Heart right ventricle (tissue), 16 donors: ENCODE measurements around the gene OLR1. TPM values are rescaled to one million over a fixed set of nuclear protein-coding genes. Genes with fewer than 3 reads are reported as not detected.

Source experiments
- ATAC-seq, 8 donors: fragments of 200-7000 bp; cut with Tn5 transposase; one replicate each; pipeline ENCODE4 v1.9.1; 2020; ENCODE audit warnings: mild to moderate bottlenecking in 8 of 8, moderate library complexity in 8 of 8, moderate number of reproducible peaks in 1 of 8
- DNase-seq, 2 donors: peaks; one replicate each; pipeline ENCODE4 v3.0.0-alpha.2; 2020
- H3K27ac ChIP-seq, 10 donors: fragments of 200-600 bp; sonication (generic) in 2 of 10; one replicate each; pipeline versions ENCODE4 v1.5.0 to v1.8.0; 2020 to 2022; ENCODE audit warnings: mild to moderate bottlenecking in 3 of 10
- H3K27me3 ChIP-seq, 7 donors: fragments of 200-600 bp; one replicate each; pipeline ENCODE4 v1.8.0; 2021 to 2022; ENCODE audit warnings: mild to moderate bottlenecking in 2 of 7
- H3K36me3 ChIP-seq, 9 donors: fragments of 200-600 bp; sonication (generic) in 1 of 9; one replicate each; pipeline versions ENCODE4 v1.5.0 to v1.8.0; 2020 to 2022; ENCODE audit warnings: mild to moderate bottlenecking in 2 of 9
- H3K4me1 ChIP-seq, 9 donors: fragments of 200-600 bp; sonication (generic) in 1 of 9; one replicate each; pipeline versions ENCODE4 v1.5.0 to v1.8.0; 2020 to 2022; ENCODE audit warnings: mild to moderate bottlenecking in 4 of 9
- H3K4me3 ChIP-seq, 10 donors: fragments of 200-600 bp; sonication (generic) in 2 of 10; one replicate each; pipeline versions ENCODE4 v1.5.0 to v1.8.0; 2020 to 2022; ENCODE audit warnings: mild to moderate bottlenecking in 7 of 10, moderate library complexity in 2 of 10
- H3K9me3 ChIP-seq, 11 donors: fragments of 200-600 bp in 10 of 11; sonication (generic) in 2 of 11; one replicate each; pipeline versions ENCODE4 v1.5.0 to v1.8.0; 2013 to 2022; ENCODE audit warnings: mild to moderate bottlenecking in 2 of 11, control low read depth in 1 of 11, moderate library complexity in 1 of 11
- CTCF ChIP-seq, 9 donors: fragments of 200-600 bp; sonication (generic) in 2 of 9; IDR thresholded peaks; one replicate each; pipeline versions ENCODE4 v1.5.0 to v1.8.0; 2021 to 2022; ENCODE audit warnings: antibody characterized with exemption in 9 of 9, mild to moderate bottlenecking in 5 of 9, moderate library complexity in 1 of 9
- WGBS, 2 donors: extraction: QIAGEN DNeasy Blood & Tissue Kit; methylation state at CpG; one replicate each; pipeline ENCODE4 v1.1.7; 2013; ENCODE audit warnings: inconsistent platforms in 1 of 2; 5-methylcytosine and 5-hydroxymethylcytosine counted together
- intact Hi-C, 10 donors: fragments of 100-400 bp; cut with DNase I; formaldehyde crosslinking; loops; one replicate each; pipeline versions ENCODE4 v1.11.1 to v1.14.2; 2022
- polyA plus RNA-seq, 2 donors: library from polyadenylated mRNA; stranded (reverse); fragments of 200-250 nt; gene quantifications; one replicate each; pipeline ENCODE4 v1.2.3, GENCODE V29; 2013
- total RNA-seq, 10 donors: library from RNA; stranded (reverse); fragmentation: NEBNext Ultra II Directional in 3 of 10; extraction: Animal tissue kit (Norgen Biotek cat#: 25700) in 3 of 10; gene quantifications; one replicate each; pipeline versions ENCODE4 v1.2.1 to v1.2.4, GENCODE V29; 2021 to 2023
- donor health status: Arrhythmogenic right ventricular cardiomyopathy.
- donor health status: ischemic (EF 13 %, LVEDD 7.1; RV severe dilation, severe dysfunction).
- donor health status: healthy with polysubstance abuse.
- donor health status: DM: no; HTN: yes; CAD: no.
- donor health status: DM: no; HTN: no; CAD: no.
- donor health status: ischemic (EF 25% LVEDD 6.9; RV normal size, moderate dysfunction).
- donor health status: ischemic (EF 25% LVEDD 5.7; RV mildly dilated, moderate dysfunction).
- donor health status: healthy.
- donor health status: DM: yes; HTN: yes; CAD: no.
- donor health status: Ischemic cardiomyopathy.
- donor health status: ischemic (EF 35%, LVEDD 5.7; RV mildly dilated, moderate dysfunction).
- donor health status: nonischemic (EF 11% LVEDD 7.7; RV severe dilation, severe dysfunction).
- donor health status: DM: yes; HTN: yes; CAD: no.
- donor health status: PGD.
- donor health status: ischemic (EF 29% LVEDD 5.4; RV normal size, mild dysfunction).
- donor health status: nonischemic (EF 23%, LVEDD 6.1; RV moderate dilation, normal function).

The OLR1 gene
- total and polyA plus RNA-seq, 12 donors: 0.07 to 2.2 (median 0.49) TPM; not detected in 2

GRCh38 chr12:10130042-10130441, 41.9 kb downstream of the OLR1 start, which contains the start of gene CLEC7A:
Gene CLEC7A (minus strand): TSS chr12:10130199. CDS start chr12:10130082, 117 bp downstream.
- H3K4me1 ChIP-seq: peaks cover 0 to 30% (median 0%) of the 10 kb centered on the region in 9 donors
- TF ChIP-seq CTCF (IDR thresholded peaks at IDR 0.05): no peak
- H3K36me3 ChIP-seq: peaks cover 0 to 5% (median 0%) of the 10 kb centered on the region in 9 donors
- DNase-seq (no peak), ATAC-seq (peak in 3 of 8 donors; percentile 44 to 51 (median 48))
- H3K4me3 ChIP-seq: peak within 1 kb of the TSS in 4 of 10 donors; percentile 2 to 54 (median 20)
- intact Hi-C loops: loop anchor here in 1 of 10 donors (10.0 kb wide), 1 partner anchor 385 kb away; no protein-coding TSS in a partner anchor
- 52 to 68% methylated on average over 1 of the region's 1 CpG for WGBS, 2 donors
- peak within 1 kb of the TSS in 5 of 10 donors; percentile 34 to 93 (median 62) for H3K27ac ChIP-seq
- H3K9me3 ChIP-seq: no peaks in the 10 kb centered on the region
- no peaks in the 10 kb centered on the region for H3K27me3 ChIP-seq

- DNase-seq: no peak
- H3K27ac ChIP-seq: peak overlapping the region in 4 of 10 donors; percentile 48 to 93 (median 68)
- 76 to 77% methylated on average over 5 of the region's 5 CpGs for WGBS, 2 donors
- H3K36me3 ChIP-seq: peaks cover 0 to 5% (median 0%) of the 10 kb centered on the region in 9 donors
- H3K27me3 ChIP-seq: no peaks in the 10 kb centered on the region
- H3K4me3 ChIP-seq: peak overlapping the region in 2 of 10 donors; percentile 23 to 54
- peak in 7 of 8 donors; percentile 65 to 80 (median 70) for ATAC-seq
- intact Hi-C loops: no loop called here
- H3K9me3 ChIP-seq: no peaks in the 10 kb centered on the region
- no peak for TF ChIP-seq CTCF (IDR thresholded peaks at IDR 0.05)
- peaks cover 0 to 30% (median 0%) of the 10 kb centered on the region in 9 donors for H3K4me1 ChIP-seq
Observed at GRCh38 chr12:10128687-10129086, 43.2 kb downstream of the OLR1 start.

- H3K9me3 ChIP-seq: no peaks in the 10 kb centered on the region
- DNase-seq (no peak), ATAC-seq (no peak)
- H3K36me3 ChIP-seq: peaks cover 0 to 5% (median 0%) of the 10 kb centered on the region in 9 donors
- no peak overlapping the region for H3K4me3 ChIP-seq
- peak overlapping the region in 1 of 10 donors; percentile 93 for H3K27ac ChIP-seq
- intact Hi-C loops: no loop called here
- 48 to 78% methylated on average over 1 of the region's 1 CpG for WGBS, 2 donors
- peaks cover 0 to 16% (median 0%) of the 10 kb centered on the region in 9 donors for H3K4me1 ChIP-seq
- TF ChIP-seq CTCF (IDR thresholded peaks at IDR 0.05): no peak
- H3K27me3 ChIP-seq: no peaks in the 10 kb centered on the region
Observed at GRCh38 chr12:10126413-10126812, 45.5 kb downstream of the OLR1 start.

- H3K27ac ChIP-seq: peak overlapping the region in 1 of 10 donors; percentile 72
- intact Hi-C loops: no loop called here
- H3K4me1 ChIP-seq: peaks cover 0 to 10% (median 0%) of the 10 kb centered on the region in 9 donors
- H3K36me3 ChIP-seq: peaks cover 0 to 14% (median 0%) of the 10 kb centered on the region in 9 donors
- no peak for TF ChIP-seq CTCF (IDR thresholded peaks at IDR 0.05)
- no peaks in the 10 kb centered on the region for H3K27me3 ChIP-seq
- DNase-seq: no peak
- no peak overlapping the region for H3K4me3 ChIP-seq
- WGBS, 2 donors: 70 to 78% methylated on average over 4 of the region's 4 CpGs
- no peaks in the 10 kb centered on the region for H3K9me3 ChIP-seq
- ATAC-seq: no peak
Observed at GRCh38 chr12:10122689-10123088, 49.2 kb downstream of the OLR1 start.
